Measurements from ENCODE around the gene TMEM100. TPM values are rescaled to one million over a fixed set of nuclear protein-coding genes. Genes with fewer than 3 reads are reported as not detected.

TMEM100 gene
- total RNA-seq, 1 donor from 2014 or later = 0.54 TPM

DNA sequence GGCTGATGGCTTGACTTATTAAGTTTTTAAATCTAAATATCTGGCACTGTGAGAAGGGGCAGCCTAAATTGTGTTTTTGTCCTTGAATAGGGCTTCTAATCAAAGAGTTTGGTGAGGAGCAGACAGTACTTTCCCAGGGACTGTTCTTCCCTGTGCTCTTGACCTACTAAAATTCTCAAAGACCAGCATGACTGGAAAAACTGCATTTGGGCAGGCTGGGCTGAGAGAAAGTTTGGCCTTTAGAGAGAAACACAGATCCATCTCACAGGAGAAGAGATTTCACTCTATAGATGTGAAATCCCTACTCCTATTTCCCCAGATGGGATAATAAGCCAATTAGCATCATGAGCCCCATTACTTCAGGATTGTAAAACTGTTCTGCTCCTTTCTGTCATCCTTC is 35.5 kb upstream of the TMEM100 start:
- Mint-ChIP-seq H3K9me3 (no peaks in the 10 kb centered on the region), H3K4me1 (peaks cover under 1% of the 10 kb centered on the region), H3K27me3 (ENCODE audit: low read depth) (no peaks in the 10 kb centered on the region), H3K36me3 (ENCODE audit: low read depth) (peaks cover 3% of the 10 kb centered on the region), H3K27ac (ENCODE audit: unreplicated experiment) (no peak overlapping the region), H3K4me3 (no peak overlapping the region)
- no peak for DNase-seq (ENCODE audit: low read depth, low spot score)
- TF ChIP-seq, protein P1, sequence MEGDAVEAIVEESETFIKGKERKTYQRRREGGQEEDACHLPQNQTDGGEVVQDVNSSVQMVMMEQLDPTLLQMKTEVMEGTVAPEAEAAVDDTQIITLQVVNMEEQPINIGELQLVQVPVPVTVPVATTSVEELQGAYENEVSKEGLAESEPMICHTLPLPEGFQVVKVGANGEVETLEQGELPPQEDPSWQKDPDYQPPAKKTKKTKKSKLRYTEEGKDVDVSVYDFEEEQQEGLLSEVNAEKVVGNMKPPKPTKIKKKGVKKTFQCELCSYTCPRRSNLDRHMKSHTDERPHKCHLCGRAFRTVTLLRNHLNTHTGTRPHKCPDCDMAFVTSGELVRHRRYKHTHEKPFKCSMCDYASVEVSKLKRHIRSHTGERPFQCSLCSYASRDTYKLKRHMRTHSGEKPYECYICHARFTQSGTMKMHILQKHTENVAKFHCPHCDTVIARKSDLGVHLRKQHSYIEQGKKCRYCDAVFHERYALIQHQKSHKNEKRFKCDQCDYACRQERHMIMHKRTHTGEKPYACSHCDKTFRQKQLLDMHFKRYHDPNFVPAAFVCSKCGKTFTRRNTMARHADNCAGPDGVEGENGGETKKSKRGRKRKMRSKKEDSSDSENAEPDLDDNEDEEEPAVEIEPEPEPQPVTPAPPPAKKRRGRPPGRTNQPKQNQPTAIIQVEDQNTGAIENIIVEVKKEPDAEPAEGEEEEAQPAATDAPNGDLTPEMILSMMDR (conservative IDR thresholded peaks at IDR 0.05) = no peak

DNA sequence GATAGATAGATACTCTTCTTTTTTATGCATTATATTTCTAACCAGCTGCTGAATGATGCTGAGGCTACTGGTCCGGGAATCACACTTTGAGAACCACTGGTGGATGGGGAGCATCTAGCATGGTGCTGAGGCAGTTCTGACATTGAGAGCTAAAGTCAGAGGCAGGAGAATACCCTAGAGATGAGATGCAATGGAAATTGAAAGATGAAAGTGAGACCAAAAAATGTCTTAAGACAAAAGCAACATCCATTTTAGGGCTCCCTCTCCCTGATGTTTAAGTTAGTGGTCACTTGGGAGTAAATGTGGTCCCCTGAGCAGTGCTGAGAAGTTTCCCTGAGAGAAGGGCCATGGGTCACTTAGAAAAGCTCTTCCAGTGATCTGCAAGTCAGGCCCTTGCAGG is 35.0 kb upstream of the TMEM100 start:
- Mint-ChIP-seq H3K36me3 (ENCODE audit: low read depth) (peaks cover 3% of the 10 kb centered on the region), H3K4me3 (no peak overlapping the region), H3K27me3 (ENCODE audit: low read depth) (no peaks in the 10 kb centered on the region), H3K4me1 (peaks cover 4% of the 10 kb centered on the region), H3K27ac (ENCODE audit: unreplicated experiment) (no peak overlapping the region), H3K9me3 (no peaks in the 10 kb centered on the region)
- TF ChIP-seq, protein P1 (conservative IDR thresholded peaks at IDR 0.05) = no peak
- DNase-seq (ENCODE audit: low read depth, low spot score) = no peak

DNA sequence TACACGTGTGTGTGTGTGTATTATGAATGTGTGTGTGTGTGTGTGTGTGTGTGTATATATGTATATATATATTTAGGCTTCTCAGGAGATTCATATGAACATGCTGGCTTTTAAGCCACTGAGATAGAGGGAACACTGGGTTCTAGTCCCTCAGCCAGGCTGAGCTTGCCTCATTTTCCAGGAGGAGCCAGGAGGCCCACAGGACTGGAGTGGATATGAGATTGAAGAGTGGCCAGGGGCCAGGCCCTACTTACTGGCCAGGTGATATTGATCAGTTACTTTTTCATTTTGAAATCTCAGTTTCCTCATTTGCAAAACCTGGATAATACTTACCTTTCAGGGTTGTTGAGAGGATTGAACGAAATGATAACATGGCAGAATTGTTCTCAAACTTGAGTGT is 34.0 kb upstream of the TMEM100 start:
- no peaks in the 10 kb centered on the region for H3K27me3 Mint-ChIP-seq (ENCODE audit: low read depth)
- TF ChIP-seq, protein P1 (conservative IDR thresholded peaks at IDR 0.05) = no peak
- H3K4me1 Mint-ChIP-seq = peaks cover 11% of the 10 kb centered on the region
- no peaks in the 10 kb centered on the region for H3K9me3 Mint-ChIP-seq
- peaks cover 3% of the 10 kb centered on the region for H3K36me3 Mint-ChIP-seq (ENCODE audit: low read depth)
- H3K4me3 Mint-ChIP-seq = no peak overlapping the region
- no peak for DNase-seq (ENCODE audit: low read depth, low spot score)
- H3K27ac Mint-ChIP-seq (ENCODE audit: unreplicated experiment) = no peak overlapping the region

DNA sequence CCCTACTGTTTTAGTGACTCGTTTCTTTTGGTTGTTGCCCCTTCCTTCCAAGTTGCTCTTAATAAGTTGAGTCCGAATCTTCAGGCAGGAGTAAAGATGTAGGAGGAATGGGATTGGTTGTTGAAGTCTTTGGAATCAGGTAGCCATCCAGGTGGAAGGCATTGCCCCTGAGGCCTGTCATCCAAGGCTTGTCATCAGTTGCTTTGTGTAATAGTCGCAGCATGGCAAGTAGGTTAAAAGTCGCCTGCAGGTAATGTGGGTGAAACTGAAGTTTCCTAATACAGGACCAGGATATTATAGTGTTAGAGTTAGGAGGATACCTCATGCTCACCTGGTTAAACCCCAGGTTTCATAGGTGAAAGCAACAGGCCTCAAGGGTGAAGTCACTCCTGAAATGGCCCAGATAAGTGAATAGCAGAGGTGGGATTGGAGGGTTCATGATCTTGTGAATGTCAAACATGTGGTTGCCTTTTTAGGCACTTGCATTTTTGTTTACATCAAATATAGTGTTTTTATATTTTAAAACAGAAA is 29.1 kb upstream of the TMEM100 start:
- Mint-ChIP-seq H3K27ac (ENCODE audit: unreplicated experiment) (peak overlapping the region; percentile 47), H3K36me3 (ENCODE audit: low read depth) (peaks cover 3% of the 10 kb centered on the region), H3K4me1 (peaks cover 22% of the 10 kb centered on the region), H3K9me3 (peaks cover 3% of the 10 kb centered on the region), H3K4me3 (peak overlapping the region; percentile 92), H3K27me3 (ENCODE audit: low read depth) (no peaks in the 10 kb centered on the region)
- no peak for DNase-seq (ENCODE audit: low read depth, low spot score)
- TF ChIP-seq, protein P1 (conservative IDR thresholded peaks at IDR 0.05) = no peak

DNA sequence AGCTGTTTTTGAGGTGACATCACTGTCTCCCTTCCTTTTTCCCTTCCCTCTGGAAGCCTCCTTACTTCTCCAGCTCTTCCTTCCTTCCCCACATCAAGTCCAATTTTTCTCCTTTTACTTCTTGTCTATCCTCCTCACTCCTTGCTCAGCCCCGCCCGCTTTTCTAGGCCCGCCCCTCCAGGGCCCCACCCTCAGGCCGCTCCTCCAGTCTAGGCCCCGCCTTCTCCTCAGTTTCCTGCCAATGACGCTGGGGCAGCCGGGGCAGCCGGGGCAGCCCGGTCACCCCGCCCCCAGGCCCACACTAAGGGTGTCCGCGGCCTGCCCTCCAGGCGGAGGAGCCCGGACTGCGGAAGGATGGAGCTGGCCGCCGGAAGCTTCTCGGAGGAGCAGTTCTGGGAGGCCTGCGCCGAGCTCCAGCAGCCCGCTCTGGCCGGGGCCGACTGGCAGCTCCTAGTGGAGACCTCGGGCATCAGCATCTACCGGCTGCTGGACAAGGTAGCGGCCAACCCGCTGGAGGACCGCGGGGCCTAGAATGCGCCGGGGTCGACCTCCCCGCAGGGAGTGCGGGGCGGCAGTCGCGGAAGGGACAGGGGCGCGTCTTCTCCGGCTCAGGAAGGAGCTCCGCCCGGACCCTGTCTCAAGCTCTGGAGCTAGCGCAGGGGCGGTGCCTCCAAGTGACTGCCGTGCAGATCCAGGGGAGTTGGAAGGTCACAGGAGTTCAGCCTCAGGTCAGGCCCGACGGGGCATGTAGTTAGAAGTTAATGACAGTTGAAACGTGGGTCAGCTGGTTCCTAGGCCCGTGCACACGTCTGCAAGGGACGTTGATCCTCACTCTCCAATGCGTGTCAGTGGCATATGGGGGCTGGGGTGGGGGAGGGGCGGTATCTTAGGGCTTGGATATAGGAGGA is 28.3 kb upstream of the TMEM100 start, which contains the start of gene PCTP:
PCTP (plus strand) TSS at position 302 of the 908 bp plus-strand sequence; CDS start at position 355, 53 bp downstream.
- Mint-ChIP-seq H3K4me1 (peaks cover 22% of the 10 kb centered on the region), H3K27ac (ENCODE audit: unreplicated experiment) (peak within 1 kb of the TSS; percentile 47), H3K9me3 (peaks cover 3% of the 10 kb centered on the region), H3K36me3 (ENCODE audit: low read depth) (peaks cover 3% of the 10 kb centered on the region), H3K27me3 (ENCODE audit: low read depth) (no peaks in the 10 kb centered on the region), H3K4me3 (peak within 1 kb of the TSS; percentile 92)
- TF ChIP-seq, protein P1 (conservative IDR thresholded peaks at IDR 0.05) = peak; percentile 57
- peak; percentile 89 for DNase-seq (ENCODE audit: low read depth, low spot score)

Data from neural crest cell (in vitro differentiated cells).